NCI-H2227 (cell line): ENCODE measurements around the gene FRAS1.
"Not testable (repeated sequence)": the region's sequence is repeated elsewhere in the genome, so short reads cannot be mapped to it uniquely, and the experiment has no call there.

Source experiments
- DNase-seq: peaks from one replicate; lab custom pipeline; 2025; ENCODE audit not compliant: unreplicated experiment; lab: John Stamatoyannopoulos, UW

FRAS1 gene

DNA sequence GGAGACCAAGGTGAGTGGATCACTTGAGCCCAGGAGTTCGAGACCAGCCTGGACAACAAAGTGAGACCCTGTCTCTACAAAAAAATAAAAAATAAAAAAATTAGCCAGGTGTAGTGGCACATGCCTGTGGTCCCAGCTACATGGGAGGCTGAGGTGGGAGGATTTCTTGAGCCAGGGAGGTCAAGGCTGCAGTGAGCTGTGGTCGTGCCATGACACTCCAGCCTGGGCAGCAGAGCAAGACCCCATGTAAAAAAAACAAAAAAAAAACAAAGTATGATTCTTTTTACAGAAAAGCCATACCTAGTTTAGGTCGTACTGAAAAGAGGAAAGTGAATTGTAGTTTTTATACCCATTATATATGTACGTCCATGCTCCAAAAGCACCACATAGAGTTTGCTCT is 151.8 kb downstream of the FRAS1 start:
- DNase-seq: not testable (repeated sequence)

DNA sequence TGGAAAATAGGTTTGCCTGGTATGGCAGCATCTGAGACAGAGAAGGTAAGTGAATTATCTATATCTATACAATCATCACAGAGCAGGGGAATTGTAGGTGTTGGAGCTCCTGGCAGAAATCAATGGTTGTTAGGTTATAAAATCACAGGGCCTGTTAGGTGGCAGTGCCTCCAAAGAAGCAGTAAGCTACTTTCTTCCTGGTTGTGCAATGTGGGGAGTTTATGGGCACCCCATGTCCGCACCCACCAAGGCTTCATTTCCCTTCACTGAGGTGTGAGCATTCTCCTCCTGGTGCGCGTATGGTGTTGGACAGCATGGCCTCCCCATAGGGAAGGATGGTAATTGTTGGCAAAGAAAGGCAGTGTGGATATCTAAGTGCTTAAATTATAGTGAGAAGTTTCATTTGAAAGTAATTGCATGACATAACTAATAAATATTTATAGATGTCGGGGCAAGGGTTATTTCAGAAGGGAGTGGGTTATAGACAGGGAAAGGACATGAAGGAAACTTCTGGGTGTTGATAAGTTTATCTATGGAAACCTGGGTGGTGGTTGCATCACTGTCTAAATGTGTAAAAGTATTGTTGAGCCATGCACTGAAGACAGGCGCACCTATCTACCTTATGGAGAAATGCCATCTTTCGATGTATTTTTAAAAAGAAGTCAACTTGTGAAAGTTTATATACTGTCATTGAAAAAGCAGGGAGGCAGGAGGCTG is 153.7 kb downstream of the FRAS1 start:
- no peak for DNase-seq

DNA sequence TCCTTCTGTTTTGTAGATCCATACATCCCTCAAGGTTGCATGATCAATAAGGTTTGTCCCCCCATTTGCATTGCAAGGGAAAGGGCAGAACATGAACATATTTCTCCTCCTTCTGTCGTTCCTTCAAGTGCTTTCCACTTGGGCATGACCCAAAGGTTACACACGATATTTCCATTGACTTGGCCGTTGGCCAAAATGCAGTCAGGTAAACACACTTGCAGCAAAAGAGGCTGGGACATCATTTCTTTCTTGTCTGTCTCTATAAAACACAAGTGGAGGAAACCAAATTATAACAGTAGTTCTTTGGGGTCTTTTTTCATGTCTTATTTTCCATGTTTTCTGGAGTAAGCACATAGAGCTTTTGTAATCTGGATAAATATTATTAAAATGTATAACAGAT is 156.1 kb downstream of the FRAS1 start:
- no peak for DNase-seq

DNA sequence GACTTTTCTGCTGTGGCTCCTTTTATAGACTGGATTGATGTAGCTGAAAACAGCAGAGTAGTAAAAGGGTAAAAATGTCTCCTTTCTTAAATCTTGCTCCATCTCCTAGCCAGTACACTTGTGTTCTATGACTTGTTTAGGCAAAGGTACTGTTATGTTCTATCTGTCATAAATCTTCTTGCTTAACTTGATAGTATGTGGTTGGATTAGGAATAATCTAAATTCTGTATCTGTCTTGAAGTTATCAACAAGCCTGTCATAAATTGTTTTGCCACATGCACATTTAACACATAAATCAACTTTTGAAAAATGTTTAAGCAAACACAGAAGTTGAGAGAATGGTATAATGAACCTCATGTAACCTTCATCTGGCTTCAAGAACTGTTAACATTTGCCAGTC is 157.0 kb downstream of the FRAS1 start:
- DNase-seq: no peak

DNA sequence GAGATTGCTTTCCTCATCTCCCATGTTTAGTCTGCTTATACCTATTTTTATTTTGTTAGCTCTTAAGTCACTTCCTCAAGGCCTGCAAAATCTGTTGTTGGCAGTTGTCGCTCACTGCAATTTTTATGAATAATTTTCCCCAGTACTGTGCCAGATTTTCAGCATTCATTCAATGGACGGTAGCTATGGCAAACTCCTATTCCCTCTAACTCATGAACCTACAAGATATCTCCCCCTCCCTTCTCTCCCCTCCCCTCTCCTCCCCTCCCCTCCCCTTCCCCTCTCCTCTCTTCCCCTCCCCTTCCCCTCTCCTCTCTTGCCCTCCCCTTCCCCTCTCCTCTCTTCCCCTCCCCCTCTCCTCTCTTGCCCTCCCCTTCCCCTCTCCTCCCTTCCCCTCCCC is 160.4 kb downstream of the FRAS1 start:
- no peak for DNase-seq

DNA sequence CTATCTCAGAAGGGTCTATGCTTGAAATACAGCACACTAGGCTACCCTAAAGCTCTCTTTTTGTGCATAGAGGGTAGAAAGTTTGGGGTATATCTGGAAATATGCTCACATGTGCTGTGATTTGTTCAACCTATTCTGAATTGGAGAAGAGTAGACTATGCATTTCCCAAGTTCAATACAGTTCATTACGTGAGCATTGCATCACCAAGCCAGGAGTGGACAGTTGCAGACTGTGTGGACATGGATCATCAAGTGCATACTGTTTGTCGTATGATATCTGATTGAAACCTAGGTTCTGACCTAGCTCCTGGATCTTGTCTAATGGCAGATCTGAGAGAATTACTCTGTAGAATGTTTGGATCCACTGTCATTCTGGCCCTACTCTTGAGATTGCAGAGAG is 161.1 kb downstream of the FRAS1 start:
- DNase-seq: no peak

DNA sequence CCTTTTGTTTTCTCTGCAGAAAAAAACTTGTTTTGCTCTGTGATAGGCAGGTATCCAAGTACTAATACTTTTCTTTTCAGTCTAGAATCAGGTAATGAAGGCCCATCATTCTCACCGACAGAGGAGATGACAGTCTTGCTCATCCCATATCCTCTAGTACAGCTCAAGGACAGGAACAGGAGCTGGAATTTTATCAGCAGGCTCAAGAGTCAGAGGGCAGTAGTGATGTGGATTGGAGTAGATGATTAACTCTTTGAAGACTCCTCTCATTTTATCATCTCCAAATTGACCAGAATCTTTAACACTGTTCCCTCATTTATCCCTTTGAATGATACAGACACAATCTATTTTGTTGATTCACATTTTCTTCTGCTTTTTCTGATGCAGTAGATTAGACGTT is 162.7 kb downstream of the FRAS1 start:
- DNase-seq: no peak

DNA sequence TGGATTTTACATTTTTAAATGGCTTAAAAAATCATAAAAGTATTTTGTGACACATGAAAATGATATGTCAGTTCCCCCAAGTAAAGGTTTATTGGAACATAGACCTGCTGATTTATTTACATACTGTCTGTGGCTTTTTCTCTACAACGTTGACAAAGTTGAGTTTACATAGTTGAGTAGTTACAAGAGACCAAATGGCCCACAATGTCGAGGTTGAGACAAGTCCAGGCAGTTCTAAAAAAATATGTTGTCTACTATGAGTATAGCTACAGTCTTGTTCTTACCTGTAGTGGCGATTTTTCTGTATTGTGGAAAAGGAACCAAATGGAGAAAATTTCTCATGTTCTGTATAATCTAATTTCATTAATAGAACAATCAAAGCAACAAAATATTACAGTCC is 163.2 kb downstream of the FRAS1 start:
- DNase-seq: no peak

DNA sequence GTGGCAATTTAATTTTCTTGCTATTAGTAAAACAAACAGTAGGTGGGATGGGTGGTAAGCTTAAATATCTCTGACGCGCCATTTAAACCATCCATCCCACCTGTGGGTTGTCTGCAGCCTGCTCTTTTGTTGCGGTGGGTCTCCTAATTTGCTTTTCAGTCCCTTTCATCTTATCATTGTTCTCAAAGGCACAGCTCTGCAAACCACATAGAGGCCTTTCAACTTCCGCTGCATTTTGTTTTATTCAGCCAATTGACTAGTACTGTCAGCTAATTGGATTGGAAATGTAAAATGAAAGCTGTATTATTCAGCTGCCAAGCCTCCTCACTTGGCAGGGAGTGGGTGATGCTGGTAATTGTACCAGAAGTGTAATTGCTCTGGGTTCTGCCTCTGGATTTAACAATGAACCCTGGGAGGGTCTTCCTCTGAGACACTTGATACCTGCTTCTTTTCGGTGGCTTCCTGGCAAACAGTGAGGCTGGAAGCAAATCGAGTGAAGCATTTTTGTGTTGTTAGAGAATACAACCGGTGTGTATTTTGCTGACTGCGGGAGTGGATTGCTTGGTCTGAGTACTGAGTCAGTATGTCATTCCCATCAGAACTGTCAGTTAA is 165.6 kb downstream of the FRAS1 start:
- DNase-seq: no peak

DNA sequence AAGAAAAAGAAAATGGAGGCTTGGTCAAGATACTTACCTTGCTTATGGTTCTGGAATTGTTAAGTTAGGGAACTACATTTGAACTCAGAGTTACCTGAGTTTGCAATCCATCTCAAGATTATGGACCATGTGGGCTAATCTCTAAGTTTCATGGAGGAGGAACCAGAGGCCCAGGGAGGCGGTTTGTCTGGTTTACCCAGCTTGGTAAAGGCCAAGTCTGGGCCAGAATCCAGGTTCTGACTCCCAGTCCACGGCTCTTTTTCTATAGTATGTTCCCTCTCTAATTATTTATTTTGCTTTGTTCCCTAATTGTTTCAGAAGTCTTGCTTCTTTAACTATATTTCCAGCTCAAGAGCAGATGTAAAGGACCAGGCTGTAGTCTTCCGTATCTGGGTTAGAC is 168.1 kb downstream of the FRAS1 start:
- DNase-seq: no peak

DNA sequence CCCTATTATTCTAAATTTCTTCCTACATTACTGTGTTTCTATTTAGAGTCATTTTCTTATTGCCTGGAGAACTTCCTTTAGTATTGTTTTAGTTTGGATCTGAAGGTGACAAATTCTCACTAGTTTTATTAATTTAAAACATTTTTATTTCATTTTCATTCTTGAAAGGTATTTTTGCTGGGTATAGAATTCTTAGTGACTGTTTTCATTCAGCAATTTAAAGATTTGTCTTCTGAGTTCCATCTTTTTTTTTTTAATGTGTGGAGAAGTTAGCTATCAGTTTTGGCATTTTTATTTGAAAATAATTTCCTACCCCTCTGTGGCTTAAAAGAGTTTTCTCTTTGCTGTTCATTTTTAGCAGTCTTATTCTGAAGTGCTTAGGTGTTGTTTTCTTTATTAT is 169.2 kb downstream of the FRAS1 start:
- no peak for DNase-seq

DNA sequence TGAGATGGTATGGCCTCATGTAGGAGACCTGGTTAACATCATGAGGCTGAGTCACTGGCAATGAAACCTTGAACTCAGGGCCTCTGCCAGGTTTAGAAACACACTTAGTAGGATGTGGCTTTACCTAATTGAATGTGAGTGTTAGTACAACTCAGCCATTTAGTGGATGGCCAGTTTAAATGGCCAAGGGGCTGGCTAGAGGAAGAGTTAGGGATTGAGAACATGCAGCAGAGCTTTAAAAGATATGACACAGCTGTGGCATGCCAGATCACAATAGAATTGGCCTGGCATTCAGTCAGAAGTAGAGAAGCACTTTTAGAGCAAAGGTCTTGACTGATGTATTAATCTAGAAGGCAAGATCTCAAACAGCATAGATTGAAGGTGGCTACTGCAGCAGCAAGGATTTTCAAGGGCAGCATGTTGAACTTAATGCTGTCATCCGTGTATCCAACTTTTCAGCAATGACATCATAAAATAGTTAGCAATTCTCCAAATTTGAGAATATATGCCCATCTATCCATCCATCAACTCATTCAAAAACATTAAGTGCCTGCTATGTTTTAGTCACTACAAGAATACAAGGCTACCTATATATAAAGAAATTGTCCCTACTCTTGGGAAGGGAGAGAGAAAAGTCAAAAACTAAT is 170.4 kb downstream of the FRAS1 start:
- no peak for DNase-seq

DNA sequence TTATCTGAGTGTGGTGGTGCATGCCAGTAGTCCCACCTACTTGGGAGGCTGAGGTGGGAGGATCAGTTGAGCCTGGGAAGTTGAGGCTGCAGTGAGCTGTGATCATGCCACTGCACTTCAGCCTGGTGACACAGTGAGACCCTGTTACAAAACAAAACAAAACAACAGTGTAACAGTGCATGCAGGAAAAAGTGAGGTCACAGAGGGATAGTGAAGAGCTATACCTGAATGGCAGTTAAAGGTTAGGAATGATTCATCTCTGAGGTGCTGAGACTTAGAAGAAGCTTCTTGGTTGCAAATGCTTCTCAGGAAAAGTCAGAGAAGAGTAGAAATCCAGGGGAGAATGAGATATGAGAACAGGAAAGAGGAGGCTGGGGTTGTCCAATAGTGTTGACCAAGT is 178.7 kb downstream of the FRAS1 start:
- DNase-seq: no peak

DNA sequence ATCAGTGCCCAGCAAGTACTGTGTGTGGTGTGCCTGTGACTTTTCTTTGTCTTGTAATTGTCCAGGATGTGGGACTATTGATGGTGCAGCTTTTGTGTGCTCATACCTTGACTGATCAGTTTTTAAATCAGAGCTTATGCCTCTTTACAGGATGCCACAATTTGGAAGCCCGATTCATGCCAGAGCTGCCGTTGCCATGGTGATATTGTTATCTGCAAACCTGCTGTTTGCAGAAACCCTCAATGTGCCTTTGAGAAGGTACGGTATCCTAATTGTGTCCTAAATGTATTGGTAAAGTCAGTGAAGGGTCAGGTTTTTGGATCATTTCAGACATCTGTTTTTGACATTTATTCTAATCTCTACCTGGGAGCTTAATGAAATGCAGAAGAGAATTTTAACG is 180.2 kb downstream of the FRAS1 start:
- DNase-seq: no peak

DNA sequence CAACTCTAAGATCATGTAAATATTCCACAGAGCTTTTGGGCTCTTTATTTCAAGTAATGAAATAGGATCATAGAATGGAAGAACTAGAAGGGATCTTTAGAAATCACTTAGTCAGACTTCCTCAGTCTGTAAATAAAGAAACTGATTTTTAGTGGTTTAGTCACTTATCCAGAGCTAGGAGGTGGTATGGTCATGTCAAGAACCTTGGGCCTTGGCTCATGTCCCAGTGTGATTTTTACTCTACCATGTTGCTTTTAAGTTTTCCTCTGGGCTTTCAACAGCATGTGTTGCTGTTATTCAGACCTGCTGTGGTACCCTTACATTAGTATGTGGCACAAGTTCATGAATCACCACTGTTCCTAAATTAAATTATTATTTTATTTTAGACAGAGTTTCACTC is 184.9 kb downstream of the FRAS1 start:
- DNase-seq: no peak

DNA sequence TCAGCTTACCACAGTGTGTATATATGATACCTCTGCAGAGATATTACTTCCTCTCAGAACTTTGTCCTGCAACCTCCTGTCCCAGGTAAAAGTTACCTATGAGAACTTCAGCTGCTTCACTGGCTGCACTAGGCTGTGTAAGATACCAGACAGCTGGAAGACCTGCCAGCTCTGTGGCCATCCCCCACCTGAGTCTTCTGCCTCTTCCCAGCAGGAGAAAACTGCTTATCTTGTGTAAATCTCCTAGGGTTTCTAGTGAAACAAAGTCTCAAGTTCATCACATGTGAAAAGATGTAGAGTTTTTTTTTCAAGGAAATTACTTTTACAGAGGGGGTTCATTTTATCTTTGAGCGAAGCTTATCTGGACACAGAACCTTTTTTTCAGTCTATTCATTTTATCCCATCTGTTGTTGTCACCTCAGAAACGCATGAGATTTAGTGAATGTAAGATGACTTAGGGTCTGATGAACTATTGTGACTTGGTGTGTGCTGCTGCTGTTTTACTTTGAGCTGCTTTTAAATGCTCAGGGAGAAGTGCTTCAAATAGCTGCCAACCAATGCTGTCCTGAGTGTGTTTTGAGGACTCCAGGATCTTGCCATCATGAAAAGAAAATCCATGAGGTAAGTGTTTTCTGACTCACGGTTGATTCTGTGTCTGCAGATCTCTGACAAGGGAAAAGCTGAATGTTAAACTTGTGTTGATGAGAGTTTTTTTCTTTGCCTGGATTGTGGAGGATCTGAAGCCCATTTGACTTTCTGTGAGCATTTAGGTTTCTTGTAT is 187.8 kb downstream of the FRAS1 start:
- DNase-seq: no peak

DNA sequence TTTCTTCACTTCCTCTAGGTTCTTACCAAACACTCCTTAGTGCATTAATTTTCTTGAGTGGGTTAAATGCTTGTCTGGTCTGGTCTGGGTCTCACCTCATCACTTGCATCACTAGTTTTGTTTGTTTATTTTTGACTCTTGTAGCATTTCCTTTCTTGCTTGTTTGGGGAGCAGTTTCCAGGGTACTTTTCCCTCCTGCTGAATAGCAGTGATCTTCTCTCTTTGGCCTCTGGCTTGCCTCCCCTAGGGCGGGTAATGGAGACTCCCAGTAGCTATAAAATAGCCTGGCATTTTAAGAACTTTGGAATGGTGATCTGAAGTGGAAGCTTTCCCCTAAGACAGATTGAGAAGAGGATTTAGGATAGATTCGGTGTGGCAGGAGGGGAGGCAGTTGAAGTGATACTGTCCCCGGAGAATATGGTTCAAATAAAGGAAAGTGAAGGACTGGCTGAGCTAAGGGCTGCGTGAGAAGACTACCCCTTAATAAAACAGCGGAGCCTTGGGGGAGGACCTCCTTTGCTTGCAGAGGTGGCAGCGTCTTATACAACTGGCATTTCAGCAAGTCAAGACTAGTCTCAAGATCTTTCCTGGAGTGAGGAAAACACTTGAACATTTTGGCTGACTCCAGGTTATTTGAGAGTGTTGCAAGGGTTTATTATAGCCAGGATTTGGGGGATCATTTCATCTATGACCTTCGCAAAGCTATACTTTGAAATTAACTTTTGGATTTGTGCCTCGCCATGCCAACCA is 190.6 kb downstream of the FRAS1 start:
- no peak for DNase-seq

DNA sequence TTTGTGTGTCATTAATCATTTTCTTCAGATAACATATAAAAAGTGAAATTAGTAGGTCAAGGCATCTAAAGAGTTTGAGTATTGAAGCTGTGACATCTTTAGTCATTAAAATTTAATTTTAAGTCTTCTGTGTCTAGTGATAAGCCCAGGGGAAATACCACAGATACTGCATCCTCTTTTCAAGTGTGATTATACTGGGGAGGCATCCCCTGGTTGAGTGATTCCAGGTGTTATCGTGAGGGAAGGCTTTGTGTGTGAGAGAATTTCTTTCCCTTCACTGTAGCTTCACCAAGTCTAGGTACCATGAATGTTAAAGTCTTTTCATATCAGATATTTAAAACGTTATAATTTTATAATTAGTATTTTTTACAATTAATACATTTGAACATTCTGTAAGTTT is 193.4 kb downstream of the FRAS1 start:
- DNase-seq: no peak

DNA sequence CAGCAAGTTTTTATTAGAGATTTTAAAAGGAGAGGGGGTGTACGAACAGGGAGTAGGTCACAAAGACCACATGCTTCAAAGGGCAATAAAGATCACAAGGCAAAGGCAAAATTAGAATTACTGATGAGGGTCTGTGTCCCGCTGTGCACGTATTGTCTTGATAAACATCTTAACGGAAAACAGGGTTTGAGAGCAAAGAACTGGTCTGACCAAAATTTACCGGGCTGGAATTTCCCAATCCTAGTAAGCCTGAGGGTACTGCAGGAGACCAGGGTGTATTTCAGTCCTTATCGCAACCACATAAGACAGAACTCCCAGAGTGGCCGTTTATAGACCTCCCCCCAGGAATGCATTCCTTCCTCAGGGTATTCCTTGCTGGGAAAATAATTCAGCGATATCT is 195.7 kb downstream of the FRAS1 start:
- not testable (repeated sequence) for DNase-seq

DNA sequence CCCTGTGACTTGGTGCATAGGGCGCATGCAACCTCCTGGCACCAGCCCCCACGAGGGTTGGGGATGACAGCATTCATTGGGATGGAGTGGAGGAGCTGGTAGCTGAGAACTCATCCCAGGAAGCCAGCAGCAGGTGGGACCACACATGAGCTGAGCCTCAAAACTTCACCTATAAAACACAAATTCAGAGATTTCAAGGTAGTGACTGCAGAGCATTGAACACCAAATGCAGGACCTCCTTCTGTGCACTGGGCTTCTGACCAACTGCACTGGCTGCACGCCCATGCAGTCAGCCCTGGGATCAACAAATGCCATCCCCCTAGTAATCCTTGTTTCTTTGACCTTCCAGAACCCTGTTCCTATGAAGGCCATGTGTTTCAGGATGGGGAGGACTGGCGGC is 197.8 kb downstream of the FRAS1 start:
- no peak for DNase-seq

DNA sequence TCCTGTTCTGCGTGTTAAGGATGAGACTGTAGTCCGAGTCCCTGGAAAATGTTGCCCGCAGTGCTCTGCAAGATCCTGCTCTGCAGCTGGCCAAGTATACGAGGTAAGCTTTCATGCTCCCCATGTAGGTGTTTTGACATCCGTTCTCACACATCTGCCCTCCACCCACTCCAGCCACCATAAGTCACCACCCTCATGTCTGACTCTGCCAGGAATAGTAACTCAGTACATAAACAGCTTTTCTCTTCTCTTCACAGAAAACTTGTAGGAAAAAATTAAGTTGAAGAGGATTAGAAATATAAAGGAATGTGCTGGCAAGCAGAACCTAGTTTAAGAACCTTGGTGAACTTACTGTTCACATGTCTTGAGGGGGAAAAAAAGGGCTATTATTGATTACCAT is 207.9 kb downstream of the FRAS1 start:
- no peak for DNase-seq
